Measurements from ENCODE around the gene ESRP2.

The ESRP2 gene

DNA sequence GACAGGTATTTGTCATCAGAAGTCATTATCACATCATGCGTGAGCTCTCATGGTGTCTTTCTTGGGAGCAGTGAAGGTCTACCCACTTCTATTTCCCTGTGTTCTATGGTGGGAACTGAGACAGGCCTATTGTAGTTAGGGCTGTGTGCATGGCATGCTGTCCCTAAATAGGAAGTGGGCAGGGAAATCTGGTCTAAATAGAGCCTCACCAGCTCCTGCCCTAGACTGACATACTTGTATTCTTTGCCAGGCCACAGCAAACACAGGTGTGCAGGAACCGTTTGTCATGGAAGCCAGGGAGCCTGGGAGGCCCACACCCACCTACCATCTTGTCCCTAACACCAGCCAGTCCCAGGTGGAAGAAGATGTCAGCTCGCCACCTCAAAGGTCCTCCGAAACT is 38.5 kb upstream of the ESRP2 start:
- TF ChIP-seq, protein P1, sequence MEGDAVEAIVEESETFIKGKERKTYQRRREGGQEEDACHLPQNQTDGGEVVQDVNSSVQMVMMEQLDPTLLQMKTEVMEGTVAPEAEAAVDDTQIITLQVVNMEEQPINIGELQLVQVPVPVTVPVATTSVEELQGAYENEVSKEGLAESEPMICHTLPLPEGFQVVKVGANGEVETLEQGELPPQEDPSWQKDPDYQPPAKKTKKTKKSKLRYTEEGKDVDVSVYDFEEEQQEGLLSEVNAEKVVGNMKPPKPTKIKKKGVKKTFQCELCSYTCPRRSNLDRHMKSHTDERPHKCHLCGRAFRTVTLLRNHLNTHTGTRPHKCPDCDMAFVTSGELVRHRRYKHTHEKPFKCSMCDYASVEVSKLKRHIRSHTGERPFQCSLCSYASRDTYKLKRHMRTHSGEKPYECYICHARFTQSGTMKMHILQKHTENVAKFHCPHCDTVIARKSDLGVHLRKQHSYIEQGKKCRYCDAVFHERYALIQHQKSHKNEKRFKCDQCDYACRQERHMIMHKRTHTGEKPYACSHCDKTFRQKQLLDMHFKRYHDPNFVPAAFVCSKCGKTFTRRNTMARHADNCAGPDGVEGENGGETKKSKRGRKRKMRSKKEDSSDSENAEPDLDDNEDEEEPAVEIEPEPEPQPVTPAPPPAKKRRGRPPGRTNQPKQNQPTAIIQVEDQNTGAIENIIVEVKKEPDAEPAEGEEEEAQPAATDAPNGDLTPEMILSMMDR (IDR thresholded peaks at IDR 0.05): no peak
- H3K27ac ChIP-seq: no peak overlapping the region
- H3K9me3 ChIP-seq: no peaks in the 10 kb centered on the region
- H3K4me3 ChIP-seq (ENCODE audit: low read depth in 1 of 2, low read length in 1 of 2): no peak overlapping the region
- no peaks in the 10 kb centered on the region for H3K4me1 ChIP-seq (ENCODE audit: control insufficient read depth in 1 of 2, insufficient read depth in 1 of 2, low read depth in 1 of 2, low read length in 1 of 2)
- H3K36me3 ChIP-seq: no peaks in the 10 kb centered on the region
- H3K27me3 ChIP-seq: no peaks in the 10 kb centered on the region

DNA sequence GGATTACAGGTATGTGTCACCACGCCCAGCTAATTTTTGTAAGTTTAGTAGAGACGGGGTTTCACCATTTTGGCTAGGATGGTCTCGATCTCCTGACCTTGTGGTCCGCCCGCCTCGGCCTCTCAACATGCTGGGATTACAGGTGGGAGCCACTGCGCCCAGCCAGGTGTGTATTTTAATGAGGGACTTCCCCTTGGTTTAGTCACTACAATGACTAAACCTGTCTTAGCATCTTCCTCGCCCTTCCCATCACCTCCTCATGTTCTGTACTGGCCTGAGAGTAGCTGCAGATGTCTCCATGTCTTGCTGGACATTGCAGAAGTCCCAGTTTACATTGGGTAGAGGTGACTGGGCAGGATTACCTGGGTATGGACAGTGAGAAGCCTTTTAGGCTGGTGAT is 38.0 kb upstream of the ESRP2 start:
- H3K27ac ChIP-seq: no peak overlapping the region
- H3K9me3 ChIP-seq: no peaks in the 10 kb centered on the region
- H3K4me1 ChIP-seq (ENCODE audit: control insufficient read depth in 1 of 2, insufficient read depth in 1 of 2, low read depth in 1 of 2, low read length in 1 of 2): no peaks in the 10 kb centered on the region
- H3K36me3 ChIP-seq: no peaks in the 10 kb centered on the region
- H3K27me3 ChIP-seq: no peaks in the 10 kb centered on the region
- TF ChIP-seq, protein P1 (IDR thresholded peaks at IDR 0.05): no peak
- no peak overlapping the region for H3K4me3 ChIP-seq (ENCODE audit: low read depth in 1 of 2, low read length in 1 of 2)

DNA sequence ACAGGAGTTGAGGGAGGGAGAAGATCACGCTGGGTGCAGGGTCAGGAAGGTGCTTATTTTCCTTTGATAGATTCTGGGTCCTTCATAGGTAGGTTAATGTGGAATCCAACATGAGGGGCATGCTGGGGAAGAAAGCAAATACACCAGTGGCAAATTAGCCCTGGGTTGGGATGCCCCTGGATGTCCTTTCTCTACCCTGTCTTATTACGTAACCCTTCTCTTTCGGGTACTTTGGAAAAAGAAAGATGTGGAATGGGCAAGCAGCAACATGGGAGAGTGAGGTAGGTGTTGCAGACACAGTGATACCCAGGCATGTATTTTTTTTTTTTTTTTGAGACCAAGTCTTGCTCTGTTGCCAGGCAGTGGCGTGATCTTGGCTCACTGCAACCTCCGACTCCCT is 37.5 kb upstream of the ESRP2 start:
- no peaks in the 10 kb centered on the region for H3K4me1 ChIP-seq (ENCODE audit: control insufficient read depth in 1 of 2, insufficient read depth in 1 of 2, low read depth in 1 of 2, low read length in 1 of 2)
- TF ChIP-seq, protein P1 (IDR thresholded peaks at IDR 0.05): no peak
- no peak overlapping the region for H3K27ac ChIP-seq
- H3K36me3 ChIP-seq: no peaks in the 10 kb centered on the region
- no peaks in the 10 kb centered on the region for H3K9me3 ChIP-seq
- H3K4me3 ChIP-seq (ENCODE audit: low read depth in 1 of 2, low read length in 1 of 2): no peak overlapping the region
- H3K27me3 ChIP-seq: no peaks in the 10 kb centered on the region

DNA sequence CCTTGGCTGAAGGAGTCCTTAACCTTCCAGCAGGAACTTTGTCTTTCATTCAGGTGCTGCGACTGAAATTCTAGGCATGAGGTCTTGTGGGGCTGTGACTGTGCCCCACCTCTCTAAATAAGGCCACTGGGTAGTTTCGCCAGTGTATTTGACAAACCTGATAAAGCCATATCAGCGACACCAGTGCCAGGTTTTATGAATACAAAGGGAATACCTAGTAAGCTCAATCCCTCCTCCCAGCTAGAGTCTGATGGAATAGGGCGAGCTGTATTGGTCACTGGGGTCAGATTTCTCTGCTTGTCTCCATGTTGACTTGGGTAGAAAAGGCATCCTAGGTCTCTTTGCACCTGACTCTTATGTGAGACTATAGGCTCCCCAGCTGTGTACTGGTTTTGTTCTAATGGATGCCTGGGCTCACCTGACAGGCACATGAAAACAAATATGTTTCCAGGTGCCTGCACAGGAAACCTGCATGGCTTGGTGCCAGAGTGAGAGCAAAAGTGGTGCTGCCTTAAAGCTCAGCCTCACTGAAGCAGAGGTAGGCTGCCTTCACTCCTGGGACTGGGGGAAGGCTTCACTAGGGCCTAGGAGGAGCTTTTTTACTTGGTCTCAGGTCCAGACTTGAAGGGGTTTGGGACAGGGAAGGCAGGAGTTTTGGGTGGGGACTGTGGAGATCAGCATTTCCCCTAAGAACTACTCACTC is 36.7 kb upstream of the ESRP2 start:
- no peaks in the 10 kb centered on the region for H3K36me3 ChIP-seq
- no peak overlapping the region for H3K4me3 ChIP-seq (ENCODE audit: low read depth in 1 of 2, low read length in 1 of 2)
- no peaks in the 10 kb centered on the region for H3K4me1 ChIP-seq (ENCODE audit: control insufficient read depth in 1 of 2, insufficient read depth in 1 of 2, low read depth in 1 of 2, low read length in 1 of 2)

DNA sequence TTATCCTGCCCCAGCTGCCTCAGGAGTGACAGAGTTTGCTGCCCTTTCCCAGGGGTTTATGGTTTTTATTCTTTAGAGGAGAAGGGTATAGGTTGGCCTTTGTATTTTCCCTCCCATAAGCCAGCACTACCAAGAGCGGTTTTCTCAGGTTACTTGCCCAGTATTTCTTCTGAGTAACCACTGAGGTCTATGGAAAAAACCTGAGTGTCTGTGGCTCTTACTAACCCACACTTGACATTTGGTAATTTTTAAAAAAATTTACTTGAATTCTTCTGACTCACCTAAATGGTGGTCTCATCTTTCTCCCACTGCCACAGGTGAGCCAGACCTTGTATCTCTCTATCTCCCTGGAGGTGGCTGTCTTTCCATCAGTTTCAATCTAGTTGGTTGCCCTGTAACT is 34.4 kb upstream of the ESRP2 start:
- Histone ChIP-seq H3K27me3 (no peaks in the 10 kb centered on the region), H3K27ac (no peak overlapping the region), H3K4me3 (ENCODE audit: low read depth in 1 of 2, low read length in 1 of 2) (no peak overlapping the region), H3K36me3 (no peaks in the 10 kb centered on the region), H3K4me1 (ENCODE audit: control insufficient read depth in 1 of 2, insufficient read depth in 1 of 2, low read depth in 1 of 2, low read length in 1 of 2) (peaks cover 4 to 5% of the 10 kb centered on the region in 2 experiments), H3K9me3 (no peaks in the 10 kb centered on the region)
- TF ChIP-seq, protein P1 (IDR thresholded peaks at IDR 0.05): no peak

More for the DNA sequence above, 36.7 kb upstream of the ESRP2 start:
- Histone ChIP-seq H3K27ac (no peak overlapping the region), H3K27me3 (no peaks in the 10 kb centered on the region), H3K9me3 (no peaks in the 10 kb centered on the region)
- TF ChIP-seq, protein P1 (IDR thresholded peaks at IDR 0.05): no peak

Data from neutrophil (primary cell).